ENCODE results near the gene RSAD1.
"Not testable (repeated sequence)": the region's sequence is repeated elsewhere in the genome, so short reads cannot be mapped to it uniquely, and the experiment has no call there.

- TF ChIP-seq, protein P1, sequence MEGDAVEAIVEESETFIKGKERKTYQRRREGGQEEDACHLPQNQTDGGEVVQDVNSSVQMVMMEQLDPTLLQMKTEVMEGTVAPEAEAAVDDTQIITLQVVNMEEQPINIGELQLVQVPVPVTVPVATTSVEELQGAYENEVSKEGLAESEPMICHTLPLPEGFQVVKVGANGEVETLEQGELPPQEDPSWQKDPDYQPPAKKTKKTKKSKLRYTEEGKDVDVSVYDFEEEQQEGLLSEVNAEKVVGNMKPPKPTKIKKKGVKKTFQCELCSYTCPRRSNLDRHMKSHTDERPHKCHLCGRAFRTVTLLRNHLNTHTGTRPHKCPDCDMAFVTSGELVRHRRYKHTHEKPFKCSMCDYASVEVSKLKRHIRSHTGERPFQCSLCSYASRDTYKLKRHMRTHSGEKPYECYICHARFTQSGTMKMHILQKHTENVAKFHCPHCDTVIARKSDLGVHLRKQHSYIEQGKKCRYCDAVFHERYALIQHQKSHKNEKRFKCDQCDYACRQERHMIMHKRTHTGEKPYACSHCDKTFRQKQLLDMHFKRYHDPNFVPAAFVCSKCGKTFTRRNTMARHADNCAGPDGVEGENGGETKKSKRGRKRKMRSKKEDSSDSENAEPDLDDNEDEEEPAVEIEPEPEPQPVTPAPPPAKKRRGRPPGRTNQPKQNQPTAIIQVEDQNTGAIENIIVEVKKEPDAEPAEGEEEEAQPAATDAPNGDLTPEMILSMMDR (IDR thresholded peaks at IDR 0.05; ENCODE audit: insufficient read depth, low read length, poor library complexity, severe bottlenecking) = not testable (repeated sequence)
- not testable (repeated sequence) for TF ChIP-seq EZH2phosphoT487 (conservative IDR thresholded peaks at IDR 0.05; ENCODE audit: low read length)
These were observed 2.7 kb upstream of the RSAD1 start for GRCh38 chr17:50475775-50476544.
